ENCODE measurements around the gene NR6A1. TPM values are rescaled to one million over a fixed set of nuclear protein-coding genes. Genes with fewer than 3 reads are reported as not detected.

NR6A1 gene
- total RNA-seq, 5 donors from 2014 or later (not counting 1 experiment from before 2014, with no cell fraction given): 0.19 to 0.50 (median 0.40) TPM; not detected in 1

GRCh38 chr9:124730772-124731171 lies 40.3 kb downstream of the NR6A1 start:
- Mint-ChIP-seq H3K36me3 (no peaks in the 10 kb centered on the region), H3K4me3 (no peak overlapping the region)
- CTCF ChIA-PET: interaction anchor here in 1 of 2 donors (0.5 kb wide), 2 partner anchors 17 to 578 kb away, joined by 3 read pairs; no protein-coding TSS in a partner anchor

GRCh38 chr9:124726886-124727285 lies 44.2 kb downstream of the NR6A1 start:
- peaks cover 0 to 3% of the 10 kb centered on the region in 2 donors for H3K27me3 Mint-ChIP-seq
- ChIA-PET POLR2A (no interaction called here), CTCF (no interaction called here)
- no peak for ATAC-seq (replicated peaks in 1 of 4)
- H3K36me3 Mint-ChIP-seq: no peaks in the 10 kb centered on the region
- H3K27ac Mint-ChIP-seq: no peak overlapping the region
- H3K4me1 Mint-ChIP-seq: no peaks in the 10 kb centered on the region
- WGBS (ENCODE audit: insufficient coverage): no CpG with 5 or more reads among the region's 1 CpG
- Histone ChIP-seq H3K4me3 (ENCODE audit: control insufficient read depth in 1 of 2, extremely low read depth in 1 of 2, low read length in 1 of 2) (no peak overlapping the region), H3K36me3 (ENCODE audit: control insufficient read depth in 2 of 2, extremely low read depth in 1 of 2, insufficient read depth in 1 of 2, low read length in 1 of 2) (no peaks in the 10 kb centered on the region), H3K4me1 (ENCODE audit: control insufficient read depth in 1 of 2, extremely low read depth in 1 of 2, insufficient read depth in 2 of 2, low read length in 2 of 2) (no peaks in the 10 kb centered on the region), H3K9me3 (no peaks in the 10 kb centered on the region), H3K27me3 (replicated peaks in 1 of 2; ENCODE audit: control insufficient read depth in 2 of 2, extremely low read depth in 1 of 2, insufficient read depth in 2 of 2, low read length in 1 of 2) (no peaks in the 10 kb centered on the region), H3K27ac (ENCODE audit: low read length) (no peak overlapping the region)
- no peaks in the 10 kb centered on the region for H3K9me3 Mint-ChIP-seq
- DNase-seq: no peak
- no peak overlapping the region for H3K4me3 Mint-ChIP-seq

More at GRCh38 chr9:124730772-124731171, 40.3 kb downstream of the NR6A1 start:
- Mint-ChIP-seq H3K27ac (no peak overlapping the region), H3K4me1 (no peaks in the 10 kb centered on the region), H3K27me3 (peaks cover 5 to 12% of the 10 kb centered on the region in 2 donors), H3K9me3 (no peaks in the 10 kb centered on the region)
- no peak overlapping the region for H3K27ac ChIP-seq (ENCODE audit: low read length)
- no peaks in the 10 kb centered on the region for H3K4me1 ChIP-seq (ENCODE audit: control insufficient read depth in 1 of 2, extremely low read depth in 1 of 2, insufficient read depth in 2 of 2, low read length in 2 of 2)
- POLR2A ChIA-PET: interaction anchor here in 1 of 2 donors (0.6 kb wide), 1 partner anchor 117 kb away, joined by 5 read pairs; no protein-coding TSS in a partner anchor
- no peak for DNase-seq
- no peaks in the 10 kb centered on the region for H3K27me3 ChIP-seq (replicated peaks in 1 of 2; ENCODE audit: control insufficient read depth in 2 of 2, extremely low read depth in 1 of 2, insufficient read depth in 2 of 2, low read length in 1 of 2)
- no peaks in the 10 kb centered on the region for H3K36me3 ChIP-seq (ENCODE audit: control insufficient read depth in 2 of 2, extremely low read depth in 1 of 2, insufficient read depth in 1 of 2, low read length in 1 of 2)
- no peaks in the 10 kb centered on the region for H3K9me3 ChIP-seq
- WGBS (ENCODE audit: insufficient coverage): 92% methylated on average over 2 of the region's 2 CpGs
- H3K4me3 ChIP-seq (ENCODE audit: control insufficient read depth in 1 of 2, extremely low read depth in 1 of 2, low read length in 1 of 2): no peak overlapping the region
- no peak for ATAC-seq (replicated peaks in 1 of 4)

GRCh38 chr9:124725068-124725452 lies 46.1 kb downstream of the NR6A1 start:
- ATAC-seq (replicated peaks in 1 of 4) (no peak), DNase-seq (no peak)
- H3K4me1 ChIP-seq (ENCODE audit: control insufficient read depth in 1 of 2, extremely low read depth in 1 of 2, insufficient read depth in 2 of 2, low read length in 2 of 2): no peaks in the 10 kb centered on the region
- ChIA-PET POLR2A (no interaction called here), CTCF (no interaction called here)
- no peak overlapping the region for H3K27ac ChIP-seq (ENCODE audit: low read length)
- H3K36me3 ChIP-seq (ENCODE audit: control insufficient read depth in 2 of 2, extremely low read depth in 1 of 2, insufficient read depth in 1 of 2, low read length in 1 of 2): no peaks in the 10 kb centered on the region
- Mint-ChIP-seq H3K9me3 (no peaks in the 10 kb centered on the region), H3K4me1 (no peaks in the 10 kb centered on the region), H3K4me3 (no peak overlapping the region), H3K27ac (no peak overlapping the region), H3K27me3 (peaks cover 0 to under 1% of the 10 kb centered on the region in 2 donors), H3K36me3 (no peaks in the 10 kb centered on the region)
- H3K4me3 ChIP-seq (ENCODE audit: control insufficient read depth in 1 of 2, extremely low read depth in 1 of 2, low read length in 1 of 2): no peak overlapping the region
- 85% methylated on average over 5 of the region's 5 CpGs for WGBS (ENCODE audit: insufficient coverage)
- no peaks in the 10 kb centered on the region for H3K27me3 ChIP-seq (replicated peaks in 1 of 2; ENCODE audit: control insufficient read depth in 2 of 2, extremely low read depth in 1 of 2, insufficient read depth in 2 of 2, low read length in 1 of 2)
- H3K9me3 ChIP-seq: no peaks in the 10 kb centered on the region

- no peak for DNase-seq
- Mint-ChIP-seq H3K36me3 (no peaks in the 10 kb centered on the region), H3K9me3 (no peaks in the 10 kb centered on the region), H3K27me3 (no peaks in the 10 kb centered on the region), H3K27ac (no peak overlapping the region), H3K4me3 (no peak overlapping the region), H3K4me1 (no peaks in the 10 kb centered on the region)
- no peaks in the 10 kb centered on the region for H3K36me3 ChIP-seq (ENCODE audit: control insufficient read depth in 2 of 2, extremely low read depth in 1 of 2, insufficient read depth in 1 of 2, low read length in 1 of 2)
- WGBS (ENCODE audit: insufficient coverage): 75% methylated on average over 1 of the region's 3 CpGs
- POLR2A ChIA-PET: no interaction called here
- H3K4me1 ChIP-seq (ENCODE audit: control insufficient read depth in 1 of 2, extremely low read depth in 1 of 2, insufficient read depth in 2 of 2, low read length in 2 of 2): no peaks in the 10 kb centered on the region
- no peak overlapping the region for H3K27ac ChIP-seq (ENCODE audit: low read length)
- H3K4me3 ChIP-seq (ENCODE audit: control insufficient read depth in 1 of 2, extremely low read depth in 1 of 2, low read length in 1 of 2): no peak overlapping the region
- no peaks in the 10 kb centered on the region for H3K9me3 ChIP-seq
- H3K27me3 ChIP-seq (replicated peaks in 1 of 2; ENCODE audit: control insufficient read depth in 2 of 2, extremely low read depth in 1 of 2, insufficient read depth in 2 of 2, low read length in 1 of 2): no peaks in the 10 kb centered on the region
- CTCF ChIA-PET: no interaction called here
- ATAC-seq (replicated peaks in 1 of 4): no peak
These were observed 46.6 kb downstream of the NR6A1 start for GRCh38 chr9:124724415-124725067.

- Histone ChIP-seq H3K4me3 (ENCODE audit: control insufficient read depth in 1 of 2, extremely low read depth in 1 of 2, low read length in 1 of 2) (no peak overlapping the region), H3K36me3 (ENCODE audit: control insufficient read depth in 2 of 2, extremely low read depth in 1 of 2, insufficient read depth in 1 of 2, low read length in 1 of 2) (no peaks in the 10 kb centered on the region), H3K27ac (ENCODE audit: low read length) (no peak overlapping the region), H3K9me3 (no peaks in the 10 kb centered on the region), H3K27me3 (replicated peaks in 1 of 2; ENCODE audit: control insufficient read depth in 2 of 2, extremely low read depth in 1 of 2, insufficient read depth in 2 of 2, low read length in 1 of 2) (peaks cover 0 to 5% of the 10 kb centered on the region in 2 experiments), H3K4me1 (ENCODE audit: control insufficient read depth in 1 of 2, extremely low read depth in 1 of 2, insufficient read depth in 2 of 2, low read length in 2 of 2) (no peaks in the 10 kb centered on the region)
- POLR2A ChIA-PET: no interaction called here
- Mint-ChIP-seq H3K4me1 (no peaks in the 10 kb centered on the region), H3K27me3 (no peaks in the 10 kb centered on the region), H3K36me3 (no peaks in the 10 kb centered on the region), H3K27ac (no peak overlapping the region), H3K9me3 (no peaks in the 10 kb centered on the region), H3K4me3 (no peak overlapping the region)
- no CpG with 5 or more reads among the region's 2 CpGs for WGBS (ENCODE audit: insufficient coverage)
- DNase-seq (no peak), ATAC-seq (replicated peaks in 1 of 4) (no peak)
- CTCF ChIA-PET: interaction anchor here in 1 of 2 donors (0.5 kb wide), 1 partner anchor 11 kb away, joined by 3 read pairs; no protein-coding TSS in a partner anchor
These were observed 47.8 kb downstream of the NR6A1 start for GRCh38 chr9:124723352-124723751.

GRCh38 chr9:124721109-124721906 lies 49.8 kb downstream of the NR6A1 start:
- Mint-ChIP-seq H3K9me3 (no peaks in the 10 kb centered on the region), H3K27ac (no peak overlapping the region), H3K4me1 (no peaks in the 10 kb centered on the region), H3K36me3 (no peaks in the 10 kb centered on the region), H3K4me3 (no peak overlapping the region), H3K27me3 (peaks cover 0 to 3% of the 10 kb centered on the region in 2 donors)
- no peak overlapping the region for H3K4me3 ChIP-seq (ENCODE audit: control insufficient read depth in 1 of 2, extremely low read depth in 1 of 2, low read length in 1 of 2)
- POLR2A ChIA-PET: no interaction called here
- no peaks in the 10 kb centered on the region for H3K36me3 ChIP-seq (ENCODE audit: control insufficient read depth in 2 of 2, extremely low read depth in 1 of 2, insufficient read depth in 1 of 2, low read length in 1 of 2)
- CTCF ChIA-PET: interaction anchor here in 1 of 2 donors (0.6 kb wide), 1 partner anchor 1894 kb away, joined by 3 read pairs; no protein-coding TSS in a partner anchor
- 100% methylated on average over 1 of the region's 5 CpGs for WGBS (ENCODE audit: insufficient coverage)
- no peaks in the 10 kb centered on the region for H3K4me1 ChIP-seq (ENCODE audit: control insufficient read depth in 1 of 2, extremely low read depth in 1 of 2, insufficient read depth in 2 of 2, low read length in 2 of 2)
- no peak overlapping the region for H3K27ac ChIP-seq (ENCODE audit: low read length)
- peaks cover 0 to 5% of the 10 kb centered on the region in 2 experiments for H3K27me3 ChIP-seq (replicated peaks in 1 of 2; ENCODE audit: control insufficient read depth in 2 of 2, extremely low read depth in 1 of 2, insufficient read depth in 2 of 2, low read length in 1 of 2)
- DNase-seq (no peak), ATAC-seq (replicated peaks in 1 of 4) (no peak)
- H3K9me3 ChIP-seq: no peaks in the 10 kb centered on the region
